ENCODE measurements around the gene NUP210L.
"Not testable (repeated sequence)": the region's sequence is repeated elsewhere in the genome, so short reads cannot be mapped to it uniquely, and the experiment has no call there.

NUP210L gene

DNA sequence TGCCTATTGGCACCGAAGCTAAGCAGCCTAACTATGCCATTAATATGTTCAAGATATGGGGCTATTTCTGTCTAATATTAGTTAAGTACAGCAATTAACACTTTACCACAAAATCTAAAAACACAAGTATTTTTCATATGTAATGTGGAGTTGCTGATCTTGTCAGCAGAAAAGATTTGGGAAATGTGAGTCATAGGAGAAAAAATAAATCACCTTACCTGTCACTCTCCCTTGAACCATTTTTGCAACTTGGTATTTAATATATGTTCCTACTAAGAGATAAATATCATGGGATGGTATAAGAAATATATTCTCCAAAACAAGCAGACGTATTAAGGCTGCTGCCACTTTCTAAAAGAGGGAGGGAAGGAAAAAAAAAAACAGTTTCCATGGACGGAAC is 17.0 kb downstream of the NUP210L start:
- no peak overlapping the region for H3K4me3 ChIP-seq (ENCODE audit: low read depth, low read length)
- H3K4me1 ChIP-seq (ENCODE audit: control insufficient read depth, insufficient read depth, low read length), result no peaks in the 10 kb centered on the region
- H3K9me3 ChIP-seq (ENCODE audit: control insufficient read depth, insufficient read depth, low read length), result no peaks in the 10 kb centered on the region
- H3K27me3 ChIP-seq (ENCODE audit: control insufficient read depth, insufficient read depth, low read length), result no peaks in the 10 kb centered on the region
- no peaks in the 10 kb centered on the region for H3K36me3 ChIP-seq (ENCODE audit: control insufficient read depth, insufficient read depth, low read length)
- H3K9ac ChIP-seq (ENCODE audit: low read depth, low read length), result no peak overlapping the region

DNA sequence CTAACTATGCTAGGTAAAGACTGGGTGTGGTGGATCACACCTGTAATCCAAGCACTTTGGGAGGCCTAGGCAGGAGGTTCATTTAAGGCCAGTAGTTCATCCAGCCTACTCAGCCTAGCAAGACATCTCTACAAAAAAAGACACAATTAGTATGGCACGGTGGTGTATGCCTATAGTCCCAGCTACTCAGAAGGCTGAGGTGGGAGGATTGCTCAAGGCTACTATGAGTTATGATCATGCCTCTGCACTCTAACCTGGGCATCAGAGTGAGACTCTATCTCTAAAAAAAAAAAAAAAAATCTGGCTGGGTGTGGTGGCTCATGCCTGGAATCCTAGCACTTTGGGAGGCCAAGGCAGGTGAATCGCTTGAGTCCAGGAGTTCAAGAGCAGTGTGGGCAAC is 21.6 kb downstream of the NUP210L start:
- Histone ChIP-seq H3K4me1 (ENCODE audit: control insufficient read depth, insufficient read depth, low read length) (no peaks in the 10 kb centered on the region), H3K9me3 (ENCODE audit: control insufficient read depth, insufficient read depth, low read length) (no peaks in the 10 kb centered on the region)

DNA sequence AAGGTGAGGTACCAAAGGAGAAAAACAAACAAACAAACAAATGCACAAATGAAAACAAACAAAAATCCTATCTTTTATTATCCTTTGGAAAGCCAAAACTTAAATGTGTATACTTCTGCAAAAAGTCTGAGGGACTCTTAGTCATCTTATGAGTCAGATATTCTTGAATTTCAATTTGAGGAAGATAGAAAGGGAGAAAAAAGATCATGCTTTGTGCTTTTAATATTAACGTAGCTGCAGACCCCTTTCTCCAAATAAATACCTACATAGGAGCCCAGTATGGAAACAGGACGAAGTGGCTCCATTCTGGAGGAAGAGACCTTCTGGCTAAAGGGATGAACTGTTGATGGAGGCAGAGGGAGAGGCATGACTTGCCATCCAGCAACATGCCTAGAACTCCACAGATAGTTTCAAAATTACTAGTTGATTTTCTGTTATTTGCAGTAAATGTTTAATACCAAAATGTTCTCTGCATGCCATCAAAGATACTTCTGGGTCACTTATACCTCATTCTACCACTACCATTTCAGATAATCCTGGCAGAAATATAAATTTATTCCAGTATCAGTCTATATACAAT is 25.4 kb downstream of the NUP210L start:
- H3K4me1 ChIP-seq (ENCODE audit: control insufficient read depth, insufficient read depth, low read length), result no peaks in the 10 kb centered on the region

More for the DNA sequence above, 21.6 kb downstream of the NUP210L start:
- H3K27me3 ChIP-seq (ENCODE audit: control insufficient read depth, insufficient read depth, low read length), result no peaks in the 10 kb centered on the region
- H3K4me3 ChIP-seq (ENCODE audit: low read depth, low read length), result no peak overlapping the region
- H3K36me3 ChIP-seq (ENCODE audit: control insufficient read depth, insufficient read depth, low read length), result no peaks in the 10 kb centered on the region
- no peak overlapping the region for H3K9ac ChIP-seq (ENCODE audit: low read depth, low read length)

DNA sequence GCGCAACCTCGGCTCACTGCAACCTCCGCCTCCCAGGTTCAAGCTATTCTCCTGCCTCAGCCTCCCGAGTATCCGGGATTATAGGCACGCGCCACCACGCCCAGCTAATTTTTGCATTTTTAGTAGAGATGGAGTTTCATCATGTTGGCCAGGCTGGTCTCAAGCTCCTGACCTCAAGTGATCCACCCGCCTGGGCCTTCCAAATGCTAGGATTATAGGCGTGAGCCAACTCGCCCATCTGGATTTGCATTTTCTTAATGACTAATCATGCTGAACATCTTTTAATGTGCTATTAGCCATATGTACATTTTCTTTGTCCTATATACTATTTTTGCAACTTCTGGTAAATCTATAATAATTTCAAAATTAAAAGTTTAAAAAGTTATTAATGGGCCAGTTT is 31.7 kb downstream of the NUP210L start:
- H3K27me3 ChIP-seq (ENCODE audit: control insufficient read depth, insufficient read depth, low read length); H3K9ac ChIP-seq (ENCODE audit: low read depth, low read length); H3K4me1 ChIP-seq (ENCODE audit: control insufficient read depth, insufficient read depth, low read length): not testable (repeated sequence)

More for the DNA sequence above, 25.4 kb downstream of the NUP210L start:
- H3K4me3 ChIP-seq (ENCODE audit: low read depth, low read length), result no peak overlapping the region
- no peaks in the 10 kb centered on the region for H3K27me3 ChIP-seq (ENCODE audit: control insufficient read depth, insufficient read depth, low read length)
- no peak overlapping the region for H3K9ac ChIP-seq (ENCODE audit: low read depth, low read length)
- no peaks in the 10 kb centered on the region for H3K9me3 ChIP-seq (ENCODE audit: control insufficient read depth, insufficient read depth, low read length)
- no peaks in the 10 kb centered on the region for H3K36me3 ChIP-seq (ENCODE audit: control insufficient read depth, insufficient read depth, low read length)

DNA sequence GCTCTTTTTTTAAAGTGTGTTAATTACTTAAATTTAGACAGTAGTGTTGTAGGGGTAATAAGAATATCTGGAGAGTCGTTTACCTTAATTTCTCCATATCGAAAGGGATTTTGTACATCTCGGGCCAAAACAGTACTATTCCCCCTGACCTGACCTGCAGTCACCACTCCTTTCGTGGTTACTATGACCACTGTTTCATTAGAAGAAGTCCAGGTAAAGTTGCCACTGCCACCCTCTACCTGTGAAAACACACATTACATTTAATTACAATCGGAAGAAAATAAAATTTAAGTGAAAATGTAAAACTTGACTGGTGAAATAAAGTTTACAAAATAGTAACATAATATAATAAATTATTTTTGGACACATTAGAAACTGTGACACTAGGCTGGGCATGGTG is 37.2 kb downstream of the NUP210L start:
- Histone ChIP-seq H3K36me3 (ENCODE audit: control insufficient read depth, insufficient read depth, low read length) (no peaks in the 10 kb centered on the region), H3K9me3 (ENCODE audit: control insufficient read depth, insufficient read depth, low read length) (no peaks in the 10 kb centered on the region), H3K4me1 (ENCODE audit: control insufficient read depth, insufficient read depth, low read length) (no peaks in the 10 kb centered on the region), H3K27me3 (ENCODE audit: control insufficient read depth, insufficient read depth, low read length) (no peaks in the 10 kb centered on the region), H3K9ac (ENCODE audit: low read depth, low read length) (no peak overlapping the region), H3K4me3 (ENCODE audit: low read depth, low read length) (no peak overlapping the region)

More for the DNA sequence above, 31.7 kb downstream of the NUP210L start:
- H3K9me3 ChIP-seq (ENCODE audit: control insufficient read depth, insufficient read depth, low read length); H3K4me3 ChIP-seq (ENCODE audit: low read depth, low read length); H3K36me3 ChIP-seq (ENCODE audit: control insufficient read depth, insufficient read depth, low read length): not testable (repeated sequence)

DNA sequence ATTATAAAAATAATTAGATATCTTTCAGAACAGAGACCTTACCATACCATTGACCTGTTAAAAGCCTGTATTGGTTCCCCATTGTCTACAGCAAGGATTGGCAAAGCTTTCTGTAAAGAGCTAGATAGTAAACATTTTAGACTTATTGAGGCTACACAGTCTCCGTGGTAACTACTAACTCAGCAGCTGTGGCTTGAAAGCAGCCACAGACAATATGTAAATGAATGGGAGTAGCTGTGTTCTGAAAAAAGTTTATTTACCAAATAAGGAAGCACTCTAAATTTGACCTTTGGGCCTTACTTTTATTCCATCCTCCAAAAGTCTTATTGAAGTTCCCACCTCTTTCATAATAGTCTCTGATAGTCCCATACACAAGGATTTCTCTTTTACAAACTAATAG is 39.7 kb downstream of the NUP210L start:
- Histone ChIP-seq H3K36me3 (ENCODE audit: control insufficient read depth, insufficient read depth, low read length) (no peaks in the 10 kb centered on the region), H3K27me3 (ENCODE audit: control insufficient read depth, insufficient read depth, low read length) (no peaks in the 10 kb centered on the region), H3K4me3 (ENCODE audit: low read depth, low read length) (no peak overlapping the region), H3K4me1 (ENCODE audit: control insufficient read depth, insufficient read depth, low read length) (no peaks in the 10 kb centered on the region), H3K9me3 (ENCODE audit: control insufficient read depth, insufficient read depth, low read length) (no peaks in the 10 kb centered on the region), H3K9ac (ENCODE audit: low read depth, low read length) (no peak overlapping the region)

DNA sequence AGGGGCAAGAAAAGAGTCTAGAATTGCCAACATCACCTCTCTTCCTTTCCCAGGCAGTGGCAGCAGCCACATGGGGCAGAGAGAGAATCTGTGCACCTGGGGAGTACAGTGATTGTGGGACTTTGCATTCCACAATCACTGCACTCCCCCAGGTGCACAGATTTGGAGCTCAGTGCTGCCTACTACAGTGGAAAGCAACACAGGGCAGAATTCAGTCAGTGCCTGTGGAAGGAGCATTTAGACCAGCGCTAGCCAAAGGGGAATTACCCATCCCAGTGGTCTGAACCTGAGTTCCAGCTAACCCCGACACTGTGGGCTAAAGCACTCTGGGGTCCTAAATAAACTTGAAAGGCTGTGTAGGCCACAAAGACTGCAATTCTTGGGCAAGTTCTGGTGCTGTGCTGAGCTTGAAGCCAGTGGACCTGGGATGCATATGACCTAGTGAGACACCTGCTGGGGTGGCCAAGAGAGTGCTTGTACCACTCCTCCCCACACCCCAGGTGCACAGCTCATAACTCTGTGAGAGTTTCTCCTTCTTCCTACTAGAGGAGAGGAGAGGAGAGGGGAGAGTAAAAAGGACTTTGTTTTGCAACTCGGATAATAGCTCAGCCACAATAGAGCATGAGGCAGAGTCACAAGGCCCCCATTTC is 50.3 kb downstream of the NUP210L start:
- Histone ChIP-seq H3K4me3 (ENCODE audit: low read depth, low read length) (no peak overlapping the region), H3K27me3 (ENCODE audit: control insufficient read depth, insufficient read depth, low read length) (no peaks in the 10 kb centered on the region), H3K4me1 (ENCODE audit: control insufficient read depth, insufficient read depth, low read length) (no peaks in the 10 kb centered on the region), H3K9me3 (ENCODE audit: control insufficient read depth, insufficient read depth, low read length) (no peaks in the 10 kb centered on the region), H3K9ac (ENCODE audit: low read depth, low read length) (no peak overlapping the region), H3K36me3 (ENCODE audit: control insufficient read depth, insufficient read depth, low read length) (no peaks in the 10 kb centered on the region)

DNA sequence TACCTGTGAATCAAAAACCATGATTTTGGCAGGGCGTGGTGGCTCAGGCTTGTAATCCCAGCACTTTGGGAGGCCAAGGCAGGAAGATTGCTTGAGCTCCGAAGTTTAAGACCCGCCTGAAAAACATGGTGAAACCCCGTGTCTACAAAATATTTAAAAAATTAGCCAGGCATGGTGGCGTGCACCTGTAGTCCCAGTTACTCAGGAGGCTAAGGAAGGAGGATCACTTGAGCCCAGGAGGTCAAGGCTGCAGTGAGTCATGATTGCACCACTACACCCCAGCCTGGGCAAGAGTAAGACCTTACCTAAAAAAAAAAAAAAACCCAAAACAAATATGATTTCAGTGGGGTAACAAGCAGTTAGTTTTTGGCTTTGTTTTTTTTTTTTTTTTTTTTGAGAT is 54.7 kb downstream of the NUP210L start:
- not testable (repeated sequence) for H3K27me3 ChIP-seq (ENCODE audit: control insufficient read depth, insufficient read depth, low read length); H3K36me3 ChIP-seq (ENCODE audit: control insufficient read depth, insufficient read depth, low read length); H3K9ac ChIP-seq (ENCODE audit: low read depth, low read length); H3K4me1 ChIP-seq (ENCODE audit: control insufficient read depth, insufficient read depth, low read length); H3K9me3 ChIP-seq (ENCODE audit: control insufficient read depth, insufficient read depth, low read length); H3K4me3 ChIP-seq (ENCODE audit: low read depth, low read length)

DNA sequence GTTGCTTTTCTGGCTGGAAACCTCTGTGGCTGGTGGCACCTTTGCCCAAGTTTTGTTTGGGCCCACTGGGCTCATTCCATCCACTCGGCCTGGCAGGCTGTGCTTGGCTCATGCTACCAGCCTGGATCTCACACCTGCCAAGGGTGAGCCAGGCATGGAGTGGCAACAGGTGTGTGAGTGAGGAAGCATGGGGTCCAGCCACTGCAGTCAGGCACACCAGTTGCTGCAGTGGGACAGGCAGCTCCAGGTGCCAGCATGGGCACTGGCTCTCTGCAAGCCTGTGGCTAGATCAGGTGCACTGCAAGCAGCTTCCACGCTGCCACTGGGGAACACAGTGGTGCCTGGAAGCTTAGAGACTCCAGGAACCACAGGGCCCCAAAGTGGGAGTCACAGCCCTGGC is 57.0 kb downstream of the NUP210L start:
- no peaks in the 10 kb centered on the region for H3K27me3 ChIP-seq (ENCODE audit: control insufficient read depth, insufficient read depth, low read length)
- H3K9me3 ChIP-seq (ENCODE audit: control insufficient read depth, insufficient read depth, low read length), result no peaks in the 10 kb centered on the region
- H3K36me3 ChIP-seq (ENCODE audit: control insufficient read depth, insufficient read depth, low read length), result no peaks in the 10 kb centered on the region
- no peaks in the 10 kb centered on the region for H3K4me1 ChIP-seq (ENCODE audit: control insufficient read depth, insufficient read depth, low read length)
- H3K9ac ChIP-seq (ENCODE audit: low read depth, low read length), result no peak overlapping the region
- no peak overlapping the region for H3K4me3 ChIP-seq (ENCODE audit: low read depth, low read length)

DNA sequence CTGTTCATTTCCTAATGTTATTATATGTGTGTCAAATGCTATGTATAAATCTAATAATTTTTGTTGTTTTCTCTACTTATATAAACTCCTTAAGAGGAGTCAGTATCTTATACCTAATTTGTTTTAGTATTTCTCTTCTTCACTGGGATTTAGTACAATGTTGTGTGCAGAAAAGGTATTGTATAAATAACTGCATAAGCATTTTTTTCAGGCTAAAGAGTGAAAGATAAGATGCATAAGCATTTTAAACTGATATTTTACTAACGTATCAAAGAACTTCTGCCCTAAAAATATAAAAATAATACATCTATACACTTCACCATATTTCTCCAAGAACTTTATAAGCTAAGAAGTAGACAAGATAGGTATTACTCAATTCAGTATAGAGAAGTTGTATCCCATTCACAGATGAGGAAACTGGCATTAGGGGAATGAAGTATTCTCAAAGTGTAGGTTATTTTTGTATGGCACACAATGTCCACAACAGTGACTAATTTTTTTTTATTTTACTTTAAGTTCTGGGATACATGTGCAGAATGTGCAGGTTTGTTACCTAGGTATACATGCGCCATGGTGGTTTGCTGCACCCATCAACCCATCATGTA is 59.3 kb downstream of the NUP210L start:
- no peaks in the 10 kb centered on the region for H3K4me1 ChIP-seq (ENCODE audit: control insufficient read depth, insufficient read depth, low read length)
- no peak overlapping the region for H3K9ac ChIP-seq (ENCODE audit: low read depth, low read length)
- H3K36me3 ChIP-seq (ENCODE audit: control insufficient read depth, insufficient read depth, low read length), result no peaks in the 10 kb centered on the region

DNA sequence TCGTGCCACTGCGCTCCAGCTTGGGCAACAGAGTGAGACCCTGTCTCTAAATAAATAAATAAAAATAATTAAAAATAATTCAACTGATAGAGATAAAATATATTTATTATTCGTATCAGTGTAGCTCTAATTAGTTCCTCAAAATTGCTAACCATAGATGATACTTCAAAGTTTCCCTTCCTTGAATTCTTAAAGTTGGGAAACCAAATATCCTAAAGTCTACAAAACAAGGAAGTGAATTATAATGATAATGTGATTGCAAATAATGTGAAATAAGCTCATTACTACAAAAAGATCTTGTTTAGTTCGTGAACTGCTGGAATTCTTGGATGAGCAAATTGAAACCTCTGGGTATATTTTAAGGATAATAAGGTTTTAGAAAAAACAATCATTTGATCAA is 60.5 kb downstream of the NUP210L start:
- Histone ChIP-seq H3K9ac (ENCODE audit: low read depth, low read length) (no peak overlapping the region), H3K4me1 (ENCODE audit: control insufficient read depth, insufficient read depth, low read length) (no peaks in the 10 kb centered on the region), H3K27me3 (ENCODE audit: control insufficient read depth, insufficient read depth, low read length) (no peaks in the 10 kb centered on the region), H3K9me3 (ENCODE audit: control insufficient read depth, insufficient read depth, low read length) (no peaks in the 10 kb centered on the region), H3K4me3 (ENCODE audit: low read depth, low read length) (no peak overlapping the region), H3K36me3 (ENCODE audit: control insufficient read depth, insufficient read depth, low read length) (no peaks in the 10 kb centered on the region)

More for the DNA sequence above, 59.3 kb downstream of the NUP210L start:
- Histone ChIP-seq H3K4me3 (ENCODE audit: low read depth, low read length) (no peak overlapping the region), H3K27me3 (ENCODE audit: control insufficient read depth, insufficient read depth, low read length) (no peaks in the 10 kb centered on the region), H3K9me3 (ENCODE audit: control insufficient read depth, insufficient read depth, low read length) (no peaks in the 10 kb centered on the region)

DNA sequence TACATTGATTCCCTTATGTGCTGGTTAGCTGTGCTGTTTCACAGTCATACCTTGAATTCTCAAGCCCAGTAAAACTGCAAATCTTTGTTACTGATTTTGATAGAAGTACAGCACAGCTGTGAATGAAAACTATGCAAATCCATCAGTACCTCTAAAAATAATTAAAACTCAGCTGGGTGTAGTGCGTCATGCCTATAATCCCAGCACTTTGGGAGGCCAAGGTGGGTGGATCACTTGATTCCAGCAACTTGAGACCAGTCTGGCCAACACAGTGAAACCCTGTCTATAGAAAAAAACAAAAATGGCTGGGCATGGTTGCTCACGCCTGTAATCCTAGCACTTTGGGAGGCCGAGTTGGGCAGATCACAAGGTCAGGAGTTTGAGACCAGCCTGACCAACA is 61.2 kb downstream of the NUP210L start:
- H3K9ac ChIP-seq (ENCODE audit: low read depth, low read length), result no peak overlapping the region
- no peaks in the 10 kb centered on the region for H3K9me3 ChIP-seq (ENCODE audit: control insufficient read depth, insufficient read depth, low read length)
- H3K27me3 ChIP-seq (ENCODE audit: control insufficient read depth, insufficient read depth, low read length), result no peaks in the 10 kb centered on the region
- no peak overlapping the region for H3K4me3 ChIP-seq (ENCODE audit: low read depth, low read length)
- H3K36me3 ChIP-seq (ENCODE audit: control insufficient read depth, insufficient read depth, low read length), result no peaks in the 10 kb centered on the region
- no peaks in the 10 kb centered on the region for H3K4me1 ChIP-seq (ENCODE audit: control insufficient read depth, insufficient read depth, low read length)

Measured in iPS-15b (cell line).